ENCODE data around the gene SLC25A12. TPM values are rescaled to one million over a fixed set of nuclear protein-coding genes. Genes with fewer than 3 reads are reported as not detected.

Gene SLC25A12
- polyA plus RNA-seq, 1 experiment: 16.3 TPM

GRCh38 chr2:171792157-171792556 is 101.9 kb downstream of the SLC25A12 start:
- Histone ChIP-seq H3K27me3 (ENCODE audit: control insufficient read depth, insufficient read depth, low read length) (no peaks in the 10 kb centered on the region), H3K36me3 (ENCODE audit: control insufficient read depth, insufficient read depth, low read length) (peaks cover 3% of the 10 kb centered on the region; the same call in 1 of the 2 replicates), H3K4me3 (ENCODE audit: low read depth, low read length) (no peak overlapping the region)
- DNase-seq (ENCODE audit: low read depth): no peak
- POLR2A ChIA-PET: no interaction called here
- CTCF ChIA-PET: interaction anchor here (1.0 to 1.9 kb wide), 2 partner anchors 19 to 246 kb away, joined by 3 to 6 read pairs; no protein-coding TSS in a partner anchor
- no peak for TF ChIP-seq CTCF (IDR thresholded peaks at IDR 0.05; ENCODE audit: insufficient read depth, low read depth, low read length)

DNA sequence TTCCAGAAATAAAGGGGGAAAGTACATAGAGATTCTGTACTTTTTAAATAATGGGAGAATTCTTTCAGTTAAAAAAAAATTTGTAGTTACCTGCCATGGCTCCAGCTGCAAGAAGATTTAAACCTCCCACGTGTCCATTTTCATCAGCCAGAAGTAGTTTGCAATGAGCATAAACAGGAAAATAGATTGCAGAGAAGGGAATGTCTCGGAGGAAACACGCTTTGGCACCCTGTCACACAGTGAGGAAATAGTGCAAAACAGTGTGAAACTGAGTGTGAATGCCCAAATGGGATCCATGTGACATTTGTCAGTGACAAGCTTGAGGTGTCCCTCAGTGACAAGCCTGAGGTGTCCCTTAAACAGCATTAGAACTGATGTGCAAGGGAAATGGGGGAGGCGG is 102.7 kb downstream of the SLC25A12 start:
- no peak for DNase-seq (ENCODE audit: low read depth)
- H3K27me3 ChIP-seq (ENCODE audit: control insufficient read depth, insufficient read depth, low read length): no peaks in the 10 kb centered on the region
- ChIA-PET CTCF (interaction anchor here (1.0 to 1.9 kb wide), 2 partner anchors 20 to 245 kb away, joined by 3 to 6 read pairs; no protein-coding TSS in a partner anchor), POLR2A (no interaction called here)
- TF ChIP-seq CTCF (IDR thresholded peaks at IDR 0.05; ENCODE audit: insufficient read depth, low read depth, low read length): no peak
- peaks cover 3% of the 10 kb centered on the region; the same call in 1 of the 2 replicates for H3K36me3 ChIP-seq (ENCODE audit: control insufficient read depth, insufficient read depth, low read length)
- H3K4me3 ChIP-seq (ENCODE audit: low read depth, low read length): no peak overlapping the region

GRCh38 chr2:171789956-171790355 is 104.1 kb downstream of the SLC25A12 start:
- POLR2A ChIA-PET: no interaction called here
- DNase-seq (ENCODE audit: low read depth): no peak
- CTCF ChIA-PET: interaction anchor here (1.9 kb wide), 1 partner anchor 21 kb away, joined by 6 read pairs; no protein-coding TSS in a partner anchor
- Histone ChIP-seq H3K4me3 (ENCODE audit: low read depth, low read length) (no peak overlapping the region), H3K36me3 (ENCODE audit: control insufficient read depth, insufficient read depth, low read length) (peaks cover 4% of the 10 kb centered on the region), H3K27me3 (ENCODE audit: control insufficient read depth, insufficient read depth, low read length) (no peaks in the 10 kb centered on the region)
- TF ChIP-seq CTCF (IDR thresholded peaks at IDR 0.05; ENCODE audit: insufficient read depth, low read depth, low read length): no peak

DNA sequence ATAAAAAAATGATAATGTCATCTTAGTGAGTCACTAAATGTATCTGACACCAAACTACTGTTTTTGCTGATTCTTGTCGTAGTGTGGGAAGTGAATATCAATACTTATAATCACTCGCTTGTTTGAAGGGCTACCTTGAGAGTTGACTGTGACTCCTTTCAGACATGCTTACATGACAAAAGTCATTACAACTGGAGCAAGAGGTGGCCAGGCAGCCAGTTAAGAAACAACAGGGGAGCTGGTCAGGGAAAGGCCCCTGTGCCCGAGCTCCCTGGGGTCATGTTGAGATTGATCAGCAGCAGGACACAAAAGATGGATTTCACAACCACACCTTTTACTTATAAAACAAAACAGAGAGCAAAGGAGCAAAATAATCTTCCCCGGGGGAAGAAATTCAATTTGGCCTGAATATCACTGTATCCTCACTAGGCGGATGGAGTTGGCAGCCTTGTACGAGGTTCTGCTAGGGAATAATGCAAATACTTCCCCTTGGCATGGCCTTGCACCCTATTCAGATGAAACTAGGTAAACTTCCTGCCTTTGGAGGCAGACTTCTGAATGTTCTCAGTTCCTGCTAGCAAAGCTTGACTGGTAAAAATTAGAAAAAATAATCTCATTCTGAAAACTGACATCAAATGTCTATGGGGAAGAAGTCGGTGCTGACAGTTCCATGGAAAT is 105.6 kb downstream of the SLC25A12 start:
- POLR2A ChIA-PET: no interaction called here
- no peak for TF ChIP-seq CTCF (IDR thresholded peaks at IDR 0.05; ENCODE audit: insufficient read depth, low read depth, low read length)
- CTCF ChIA-PET: interaction anchor here (0.7 to 1.4 kb wide), 2 partner anchors 325 to 341 kb away, joined by 3 read pairs; no protein-coding TSS in a partner anchor
- no peak for DNase-seq (ENCODE audit: low read depth)
- Histone ChIP-seq H3K27me3 (ENCODE audit: control insufficient read depth, insufficient read depth, low read length) (no peaks in the 10 kb centered on the region), H3K36me3 (ENCODE audit: control insufficient read depth, insufficient read depth, low read length) (peaks cover 4% of the 10 kb centered on the region), H3K4me3 (ENCODE audit: low read depth, low read length) (no peak overlapping the region)

DNA sequence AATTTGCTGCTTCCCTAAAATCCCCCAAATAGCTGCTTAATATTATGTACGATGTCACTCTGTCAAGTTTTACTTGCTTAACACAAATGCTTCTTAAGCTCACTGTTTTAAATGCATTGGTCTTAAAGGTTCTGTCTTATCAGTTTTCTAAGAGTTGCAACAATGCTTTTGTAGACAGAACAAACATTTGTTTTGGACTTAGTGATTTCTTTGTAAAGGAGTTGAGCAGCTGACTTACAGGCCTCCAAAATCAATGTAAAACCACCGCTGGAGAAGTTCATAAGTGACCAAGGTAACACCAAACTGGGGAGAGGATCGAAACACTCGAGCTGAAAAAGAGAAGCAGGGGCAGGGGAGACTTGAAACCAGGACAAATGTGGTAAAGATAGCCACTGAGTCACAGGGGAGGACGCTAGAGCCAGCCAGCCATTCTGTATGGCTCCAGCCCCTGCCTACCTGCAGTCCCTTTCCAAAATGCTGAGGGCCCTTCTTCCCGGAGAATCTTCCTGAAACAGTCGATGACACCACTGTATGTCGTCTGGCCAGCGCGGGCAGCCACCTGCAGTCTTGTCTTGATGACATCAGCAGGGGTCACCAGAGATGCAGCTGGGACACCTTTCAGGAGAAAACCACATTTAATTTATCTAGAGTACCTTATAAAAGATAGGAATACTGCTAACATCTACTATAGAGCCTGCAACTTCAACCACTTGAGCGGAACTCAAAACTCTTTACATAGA is 106.5 kb downstream of the SLC25A12 start:
- POLR2A ChIA-PET: no interaction called here
- CTCF ChIA-PET: interaction anchor here (0.7 to 1.7 kb wide), 5 partner anchors 34 to 342 kb away, joined by 3 read pairs; no protein-coding TSS in a partner anchor
- Histone ChIP-seq H3K27me3 (ENCODE audit: control insufficient read depth, insufficient read depth, low read length) (no peaks in the 10 kb centered on the region), H3K36me3 (ENCODE audit: control insufficient read depth, insufficient read depth, low read length) (peaks cover 4% of the 10 kb centered on the region), H3K4me3 (ENCODE audit: low read depth, low read length) (no peak overlapping the region)
- TF ChIP-seq CTCF (IDR thresholded peaks at IDR 0.05; ENCODE audit: insufficient read depth, low read depth, low read length): no peak
- DNase-seq (ENCODE audit: low read depth): no peak

All from BJ (cell line).